Activated naive CD4-positive, alpha-beta T cell treated with anti-CD3 and anti-CD28 coated beads, Interleukin-2, amount 10 ng/mL, durations not matched to agents 7 days and 5 days (primary cell): ENCODE data around the gene TEX54.
A peak's percentile ranks its signal among the peaks of the same experiment; 100 is the strongest.

ENCODE experiments used
- CTCF ChIA-PET: fragments of 350-600 bp; sonication (Branson Sonifier 250); formaldehyde crosslinking; loops from one replicate; lab custom pipeline; 2021; ENCODE audit warnings: antibody characterized with exemption; lab: Charles Lee
- DNase-seq: peaks from one replicate; pipeline ENCODE4 v3.0.0-alpha.2; 2020
- H3K27ac Mint-ChIP-seq: one replicate; pipeline ENCODE4 v1.8.0; 2021; ENCODE audit warnings: mild to moderate bottlenecking, moderate library complexity, mixed read lengths
- H3K27me3 Mint-ChIP-seq: one replicate; pipeline ENCODE4 v1.8.0; 2021; ENCODE audit warnings: mild to moderate bottlenecking, mixed read lengths
- H3K36me3 Mint-ChIP-seq: one replicate; pipeline ENCODE4 v1.8.0; 2021; ENCODE audit warnings: mixed read lengths
- H3K4me1 Mint-ChIP-seq: one replicate; pipeline ENCODE4 v1.8.0; 2021; ENCODE audit warnings: mixed read lengths
- H3K4me3 Mint-ChIP-seq: one replicate; pipeline ENCODE4 v1.8.0; 2021; ENCODE audit warnings: mild to moderate bottlenecking, moderate library complexity, mixed read lengths
- H3K9me3 Mint-ChIP-seq: one replicate; pipeline ENCODE4 v1.8.0; 2021; ENCODE audit warnings: mixed read lengths

The TEX54 gene

GRCh38 chr11:62801071-62801470, 31.6 kb downstream of the TEX54 start:
- Mint-ChIP-seq H3K4me1 (peaks cover 27% of the 10 kb centered on the region), H3K27me3 (peaks cover 4% of the 10 kb centered on the region), H3K27ac (no peak overlapping the region), H3K9me3 (no peaks in the 10 kb centered on the region), H3K4me3 (no peak overlapping the region), H3K36me3 (peaks cover 63% of the 10 kb centered on the region)
- CTCF ChIA-PET = interaction anchor here (0.7 to 2.5 kb wide), 3 partner anchors 14 to 62 kb away, joined by 3 to 10 read pairs (median 4); partner anchors contain the start of gene TMEM179B
- no peak for DNase-seq

GRCh38 chr11:62799486-62799885, 33.2 kb downstream of the TEX54 start:
- Mint-ChIP-seq H3K36me3 (peaks cover 74% of the 10 kb centered on the region), H3K9me3 (no peaks in the 10 kb centered on the region), H3K4me1 (peaks cover 15% of the 10 kb centered on the region), H3K27me3 (no peaks in the 10 kb centered on the region), H3K27ac (peak overlapping the region; percentile 24), H3K4me3 (no peak overlapping the region)
- CTCF ChIA-PET = interaction anchor here (2.5 kb wide), 1 partner anchor 13 kb away, joined by 10 read pairs; the partner anchor contains the start of gene TMEM179B
- no peak for DNase-seq

DNA sequence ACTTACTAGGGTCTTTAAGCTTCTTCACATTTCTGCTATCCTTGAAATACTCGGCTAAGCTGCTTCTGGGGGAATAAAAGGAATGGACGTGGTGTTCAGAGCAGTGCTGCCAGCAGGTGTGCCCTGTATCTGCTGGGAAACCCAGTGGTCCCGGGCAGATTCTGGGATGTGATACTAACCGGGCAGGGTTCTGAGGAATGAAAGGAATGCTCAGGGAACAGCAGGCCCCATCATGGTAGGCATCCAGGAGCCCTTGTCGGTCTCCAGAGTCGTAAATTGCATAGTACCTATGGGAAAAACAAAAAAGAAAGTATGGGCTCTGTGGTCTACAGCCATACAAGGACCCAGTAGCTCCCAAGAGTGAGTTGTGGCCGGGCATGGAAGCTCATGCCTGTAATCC, 36.4 kb downstream of the TEX54 start:
- Mint-ChIP-seq H3K4me1 (peaks cover 12% of the 10 kb centered on the region), H3K27me3 (no peaks in the 10 kb centered on the region), H3K27ac (no peak overlapping the region), H3K36me3 (peaks cover 73% of the 10 kb centered on the region), H3K4me3 (no peak overlapping the region), H3K9me3 (no peaks in the 10 kb centered on the region)
- no peak for DNase-seq
- CTCF ChIA-PET = no interaction called here

DNA sequence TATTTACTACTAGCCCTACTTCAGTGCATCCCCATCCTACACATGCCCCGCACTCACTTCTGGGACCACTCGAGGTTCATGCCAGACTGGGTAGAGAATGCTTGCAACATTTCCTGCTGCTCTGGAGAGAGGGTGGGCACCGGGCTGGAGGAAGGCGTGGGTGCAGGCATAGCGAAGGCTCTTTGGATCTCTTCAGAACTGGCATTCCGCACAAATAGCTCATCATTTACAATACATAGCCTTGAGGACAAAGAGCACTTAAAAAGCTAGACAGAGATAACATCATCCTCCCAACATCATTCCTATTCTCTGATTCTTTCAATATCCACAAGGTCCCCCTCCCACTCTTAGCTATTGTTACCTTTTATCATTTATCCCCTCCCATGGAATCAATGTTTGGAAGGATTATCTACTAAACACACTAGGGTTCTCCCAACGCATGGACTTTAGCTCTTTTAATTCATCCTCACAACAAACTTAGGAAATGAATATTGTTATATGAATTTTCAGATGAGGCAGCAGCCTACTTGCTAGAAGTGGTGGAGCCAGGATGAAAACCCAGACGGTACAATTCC, 38.4 kb downstream of the TEX54 start:
- CTCF ChIA-PET = interaction anchor here (0.7 to 1.4 kb wide), 4 partner anchors 9 to 34 kb away, joined by 3 to 6 read pairs (median 4); partner anchors contain the start of gene NXF1
- Mint-ChIP-seq H3K4me3 (no peak overlapping the region), H3K27me3 (no peaks in the 10 kb centered on the region), H3K36me3 (peaks cover 75% of the 10 kb centered on the region), H3K4me1 (peaks cover 29% of the 10 kb centered on the region), H3K9me3 (no peaks in the 10 kb centered on the region), H3K27ac (no peak overlapping the region)
- no peak for DNase-seq

DNA sequence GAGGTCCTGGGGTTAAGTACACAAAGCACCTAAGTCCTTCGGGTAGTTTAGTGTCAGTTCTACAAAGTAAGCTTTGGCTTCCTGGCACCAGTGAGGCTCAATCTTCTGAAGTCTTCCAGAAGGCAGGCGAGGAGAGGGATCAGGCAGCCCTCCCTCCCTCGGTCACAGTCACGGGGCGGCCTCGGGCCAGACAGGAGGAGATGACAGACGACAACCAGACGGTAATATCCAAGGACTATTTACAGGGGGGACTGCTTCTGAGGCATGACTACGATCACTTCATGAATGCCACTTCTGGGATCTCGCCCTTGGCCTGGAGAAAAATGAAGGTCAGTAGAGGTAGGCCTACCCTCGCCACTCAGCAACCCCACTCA, 40.5 kb downstream of the TEX54 start:
- CTCF ChIA-PET = no interaction called here
- Mint-ChIP-seq H3K9me3 (no peaks in the 10 kb centered on the region), H3K4me1 (peaks cover 47% of the 10 kb centered on the region), H3K27me3 (no peaks in the 10 kb centered on the region), H3K27ac (peak overlapping the region; percentile 98), H3K4me3 (peak overlapping the region; percentile 89), H3K36me3 (peaks cover 70% of the 10 kb centered on the region)
- peak; percentile 48 for DNase-seq

DNA sequence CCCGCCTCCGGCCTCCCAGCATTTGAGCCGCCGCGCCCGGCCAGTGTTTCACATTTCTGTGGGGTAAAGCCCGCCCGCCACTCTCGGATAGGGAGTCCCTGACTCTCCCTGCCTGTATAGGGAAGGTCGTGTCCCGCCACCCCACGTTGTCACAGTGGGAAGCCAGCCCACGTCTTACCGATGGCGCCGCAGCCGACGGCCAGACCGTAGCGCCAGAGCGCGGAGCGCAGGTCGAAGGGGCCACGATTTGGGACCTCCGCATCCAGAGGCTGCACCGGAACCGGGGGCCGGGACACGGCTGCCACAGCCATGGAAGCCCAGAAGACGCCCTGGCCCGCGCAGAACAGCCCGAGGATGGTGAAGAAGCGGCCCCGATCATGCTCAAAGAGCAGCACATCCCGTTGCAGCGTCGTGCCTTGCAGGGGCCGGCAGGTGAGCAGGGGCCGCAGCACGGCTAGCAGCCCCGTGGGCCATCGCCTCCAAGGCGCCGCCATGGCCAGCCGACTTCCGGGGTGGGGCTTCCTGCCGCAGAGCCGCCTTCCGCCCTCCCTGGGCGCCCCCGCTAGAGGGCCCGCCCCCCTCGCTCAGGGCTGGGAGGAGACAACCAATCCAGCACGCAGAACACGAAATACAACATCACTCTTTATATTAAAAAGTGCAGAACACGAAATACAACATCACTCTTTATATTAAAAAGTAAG, 41.0 kb downstream of the TEX54 start, which contains the start of gene TMEM223:
Gene TMEM223 (minus strand): TSS at position 506 of the 701 bp plus-strand sequence. CDS start 12 bp downstream, at position 494.
- Mint-ChIP-seq H3K36me3 (peaks cover 70% of the 10 kb centered on the region), H3K27me3 (no peaks in the 10 kb centered on the region), H3K9me3 (no peaks in the 10 kb centered on the region), H3K4me3 (peak within 1 kb of the TSS; percentile 89), H3K27ac (peak within 1 kb of the TSS; percentile 98), H3K4me1 (peaks cover 47% of the 10 kb centered on the region)
- DNase-seq = peak; percentile 95
- CTCF ChIA-PET = interaction anchor here (1.0 to 1.2 kb wide), 2 partner anchors 73 to 112 kb away, joined by 3 read pairs; no protein-coding TSS in a partner anchor

DNA sequence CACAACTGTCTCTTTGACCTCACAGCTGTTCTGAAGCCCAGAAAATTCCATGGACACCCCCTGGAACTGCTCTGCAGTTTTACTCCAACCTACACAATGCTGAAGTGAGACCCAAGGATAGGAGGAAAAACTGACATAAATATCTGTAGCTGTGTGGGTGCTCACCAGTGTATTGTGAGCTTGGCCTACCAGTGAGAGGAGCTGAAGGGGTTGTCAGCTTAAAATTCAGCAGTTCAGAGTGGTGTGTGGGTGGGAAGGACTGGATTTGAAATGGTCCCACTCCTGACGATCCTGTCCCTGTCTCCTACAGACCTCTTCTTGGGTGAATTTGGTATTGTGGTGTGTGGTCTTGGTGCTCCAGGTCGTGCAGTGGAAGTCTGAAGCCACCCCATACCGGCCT, 43.1 kb downstream of the TEX54 start:
- peak overlapping the region; percentile 96 for H3K4me3 Mint-ChIP-seq
- no peaks in the 10 kb centered on the region for H3K9me3 Mint-ChIP-seq
- no peaks in the 10 kb centered on the region for H3K27me3 Mint-ChIP-seq
- peaks cover 56% of the 10 kb centered on the region for H3K36me3 Mint-ChIP-seq
- H3K27ac Mint-ChIP-seq = peak overlapping the region; percentile 98
- CTCF ChIA-PET = interaction anchor here (0.8 to 4.2 kb wide), 3 partner anchors 16 to 92 kb away, joined by 3 to 32 read pairs (median 4); partner anchors contain the start of genes NXF1, SLC3A2 and ZBTB3
- peaks cover 56% of the 10 kb centered on the region for H3K4me1 Mint-ChIP-seq
- DNase-seq = no peak

GRCh38 chr11:62788991-62789390, 43.6 kb downstream of the TEX54 start:
- no peaks in the 10 kb centered on the region for H3K9me3 Mint-ChIP-seq
- peaks cover 50% of the 10 kb centered on the region for H3K36me3 Mint-ChIP-seq
- CTCF ChIA-PET = interaction anchor here (0.8 to 4.2 kb wide), 5 partner anchors 17 to 216 kb away, joined by 3 to 46 read pairs (median 4); partner anchors contain the start of genes NXF1, SLC3A2 and ZBTB3
- H3K27ac Mint-ChIP-seq = peak overlapping the region; percentile 98
- no peak for DNase-seq
- H3K4me1 Mint-ChIP-seq = peaks cover 56% of the 10 kb centered on the region
- H3K4me3 Mint-ChIP-seq = peak overlapping the region; percentile 96
- H3K27me3 Mint-ChIP-seq = no peaks in the 10 kb centered on the region

DNA sequence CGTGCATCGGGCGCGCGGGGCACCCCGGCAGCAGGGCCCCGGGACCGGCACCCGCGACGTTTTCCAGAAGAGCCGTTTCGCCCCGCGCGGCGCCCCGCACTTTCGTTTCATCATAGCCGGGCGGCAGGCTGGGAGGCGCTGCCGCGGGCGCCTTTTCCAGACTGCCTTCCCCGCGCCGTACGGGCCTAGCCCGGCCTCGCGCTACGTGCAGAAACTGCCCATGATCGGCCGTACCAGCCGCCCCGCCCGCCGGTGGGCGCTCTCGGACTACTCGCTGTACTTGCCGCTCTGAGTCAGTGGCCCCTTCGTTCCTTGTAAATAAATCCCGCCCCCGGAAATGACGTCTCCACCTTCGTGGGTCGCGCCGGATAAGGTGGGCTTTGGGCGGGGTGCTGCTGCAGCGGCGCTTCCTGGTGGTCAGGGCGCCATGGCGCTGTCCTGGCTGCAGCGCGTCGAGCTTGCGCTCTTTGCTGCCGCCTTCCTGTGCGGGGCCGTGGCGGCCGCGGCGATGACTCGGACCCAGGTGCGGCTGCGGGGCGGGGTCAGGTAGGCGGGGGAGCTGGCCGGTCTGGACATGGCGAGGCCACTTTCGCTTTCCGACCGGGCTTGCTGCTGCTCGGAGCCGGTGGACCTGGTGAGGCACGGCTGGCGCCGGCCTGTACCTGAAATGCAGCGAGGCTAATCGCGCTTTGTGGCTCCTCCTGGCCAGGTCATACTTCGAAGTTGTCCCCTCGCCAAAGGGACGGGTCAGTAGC, 45.5 kb downstream of the TEX54 start, which contains the start of gene TMEM179B:
Gene TMEM179B (plus strand): TSS at position 398 of the 755 bp plus-strand sequence. CDS start 30 bp downstream, at position 428.
- CTCF ChIA-PET = interaction anchor here (0.7 to 4.2 kb wide), 29 partner anchors 10 to 129 kb away, joined by 3 to 65 read pairs (median 4); partner anchors contain the start of genes NXF1, POLR2G, SLC3A2 and STX5
- DNase-seq = peak; percentile 99
- Mint-ChIP-seq H3K27me3 (no peaks in the 10 kb centered on the region), H3K36me3 (peaks cover 49% of the 10 kb centered on the region), H3K4me3 (peak within 1 kb of the TSS; percentile 96), H3K27ac (peak within 1 kb of the TSS; percentile 98), H3K9me3 (no peaks in the 10 kb centered on the region), H3K4me1 (peaks cover 50% of the 10 kb centered on the region)

- DNase-seq = peak; percentile 90
- peaks cover 44% of the 10 kb centered on the region for H3K36me3 Mint-ChIP-seq
- H3K27me3 Mint-ChIP-seq = no peaks in the 10 kb centered on the region
- peak overlapping the region; percentile 77 for H3K4me3 Mint-ChIP-seq
- no peaks in the 10 kb centered on the region for H3K9me3 Mint-ChIP-seq
- CTCF ChIA-PET = interaction anchor here (0.8 to 4.2 kb wide), 35 partner anchors 8 to 192 kb away, joined by 3 to 65 read pairs (median 4); partner anchors contain the start of genes NXF1, POLR2G, SLC3A2 and STX5
- peaks cover 46% of the 10 kb centered on the region for H3K4me1 Mint-ChIP-seq
- peak overlapping the region; percentile 85 for H3K27ac Mint-ChIP-seq
Observed at GRCh38 chr11:62786318-62787004, 46.2 kb downstream of the TEX54 start.

DNA sequence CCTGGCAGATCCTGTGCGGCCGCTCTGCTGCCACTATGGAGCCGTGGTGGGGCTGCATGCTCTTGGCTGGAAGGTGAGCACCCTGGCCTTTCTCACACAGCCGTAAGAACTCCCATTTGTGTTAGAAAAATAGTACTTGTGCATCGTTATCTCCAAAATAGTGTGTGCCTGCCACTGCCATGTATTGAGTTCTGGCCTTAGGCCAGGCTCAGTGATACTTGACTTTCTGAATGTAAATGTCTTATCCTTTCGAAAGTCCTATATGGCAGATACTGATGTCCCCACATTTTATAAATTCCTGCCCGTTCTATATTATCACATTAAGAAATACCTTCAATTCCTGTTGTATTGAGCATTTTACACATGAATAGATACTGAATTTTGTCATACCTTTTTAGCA, 49.9 kb downstream of the TEX54 start:
- H3K4me1 Mint-ChIP-seq = peaks cover 11% of the 10 kb centered on the region
- no peak overlapping the region for H3K4me3 Mint-ChIP-seq
- no peak overlapping the region for H3K27ac Mint-ChIP-seq
- CTCF ChIA-PET = no interaction called here
- no peak for DNase-seq
- H3K36me3 Mint-ChIP-seq = peaks cover 28% of the 10 kb centered on the region
- H3K9me3 Mint-ChIP-seq = no peaks in the 10 kb centered on the region
- H3K27me3 Mint-ChIP-seq = no peaks in the 10 kb centered on the region
